Activated CD8-positive, alpha-beta memory T cell treated with anti-CD3 and anti-CD28 coated beads, Interleukin-2, amount 50 U/mL, for 4 hours (primary cell): ENCODE results near the gene LCE1C.

ENCODE experiments used
- DNase-seq: peaks from one replicate; pipeline ENCODE4 v3.0.0-alpha.2; 2020

LCE1C gene, protein sequence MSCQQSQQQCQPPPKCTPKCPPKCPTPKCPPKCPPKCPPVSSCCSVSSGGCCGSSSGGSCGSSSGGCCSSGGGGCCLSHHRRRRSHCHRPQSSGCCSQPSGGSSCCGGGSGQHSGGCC

DNA sequence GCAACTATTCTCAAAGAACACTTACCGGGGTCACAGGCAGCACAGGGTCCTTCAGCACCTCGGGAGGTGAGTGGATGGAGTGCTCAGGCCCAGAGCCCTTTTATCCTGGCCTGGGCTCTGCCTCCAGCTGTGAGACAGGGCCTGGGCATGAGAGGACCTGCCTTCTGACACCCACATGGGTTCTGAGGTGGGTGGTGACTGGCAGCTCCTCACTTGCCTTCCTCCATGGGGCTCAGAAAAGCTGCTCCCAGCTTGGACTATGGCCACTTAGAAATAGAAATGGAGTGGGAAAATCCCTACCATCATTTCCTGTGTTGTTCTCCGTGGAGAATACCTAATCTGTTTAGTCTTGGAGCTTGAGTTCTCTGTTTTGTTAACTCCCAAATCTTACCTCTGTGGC, at the start of gene LCE1C:
Gene LCE1C, minus strand, starts transcription at position 76 of the 400 bp plus-strand sequence. CDS start 1,173 bp downstream, outside the sequence.
- no peak for DNase-seq

- no peak for DNase-seq
Observed at GRCh38 chr1:152855661-152856060, 49.2 kb upstream of the LCE1C start.

DNA sequence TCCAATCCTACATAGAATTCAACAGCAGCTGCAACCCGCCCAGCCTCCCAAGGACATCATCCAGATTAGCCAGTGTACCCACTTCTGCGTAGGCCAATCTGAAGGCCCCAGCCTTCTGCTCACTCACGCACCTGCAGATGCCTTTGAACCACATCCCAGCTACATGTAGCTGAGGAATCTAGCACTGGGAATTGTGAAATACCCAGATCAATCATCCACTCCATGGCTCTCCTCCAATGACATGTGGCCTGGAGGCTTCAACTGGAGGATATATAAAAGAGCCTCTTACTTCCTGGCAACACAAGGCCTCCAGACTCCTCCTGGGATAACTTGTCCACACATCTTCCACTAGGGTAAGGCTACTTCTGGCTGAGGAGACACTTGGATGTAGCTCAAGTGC, 36.1 kb upstream of the LCE1C start, which contains the start of gene LCE6A:
Gene LCE6A, plus strand, starts transcription at position 301 of the 400 bp plus-strand sequence. CDS start 665 bp downstream, outside the sequence.
- no peak for DNase-seq

- no peak for DNase-seq
Observed at GRCh38 chr1:152836870-152837269, 30.4 kb upstream of the LCE1C start.

GRCh38 chr1:152827173-152827572, 20.7 kb upstream of the LCE1C start, which contains the start of gene LCE1A:
Gene LCE1A, plus strand, starts transcription at chr1:152827473. Its CDS starts 0 bp downstream, at chr1:152827473.
- no peak for DNase-seq

DNA sequence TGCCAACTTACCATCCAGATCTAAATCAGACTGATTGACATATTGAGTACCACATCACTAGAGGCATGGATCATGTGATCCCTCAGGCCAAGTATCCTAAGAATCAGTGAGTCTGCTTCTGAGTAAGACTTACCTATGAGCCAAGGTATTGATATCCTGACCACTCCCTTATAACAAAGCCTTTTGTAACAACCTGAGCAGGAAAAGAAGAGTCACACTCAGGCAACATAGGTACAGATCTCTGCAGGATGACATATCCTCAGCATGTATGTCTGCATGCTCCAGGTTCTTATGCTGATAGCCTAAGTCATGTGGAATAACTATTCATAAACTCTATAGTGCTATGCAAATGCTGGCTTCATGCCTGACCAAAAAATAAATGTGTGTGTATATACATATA, 18.5 kb upstream of the LCE1C start:
- no peak for DNase-seq

DNA sequence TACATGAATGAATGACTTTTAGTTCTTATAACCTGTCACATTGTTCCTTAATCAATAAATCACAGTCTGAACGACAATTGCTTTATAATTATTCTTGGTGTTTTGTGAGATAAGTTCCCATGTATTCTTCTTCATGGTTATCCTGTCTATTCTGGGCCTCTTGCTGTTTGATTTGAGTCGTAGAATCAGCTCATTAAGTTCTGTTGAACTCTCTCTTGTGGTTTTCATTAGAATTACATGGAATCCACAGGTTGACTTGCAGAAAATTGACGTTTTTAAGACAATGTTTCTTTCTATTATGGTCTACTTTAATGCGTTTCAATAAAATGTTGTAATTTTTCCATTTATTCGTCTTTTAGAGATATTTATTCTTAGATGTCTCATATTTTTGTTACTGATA, 16.8 kb upstream of the LCE1C start:
- no peak for DNase-seq

DNA sequence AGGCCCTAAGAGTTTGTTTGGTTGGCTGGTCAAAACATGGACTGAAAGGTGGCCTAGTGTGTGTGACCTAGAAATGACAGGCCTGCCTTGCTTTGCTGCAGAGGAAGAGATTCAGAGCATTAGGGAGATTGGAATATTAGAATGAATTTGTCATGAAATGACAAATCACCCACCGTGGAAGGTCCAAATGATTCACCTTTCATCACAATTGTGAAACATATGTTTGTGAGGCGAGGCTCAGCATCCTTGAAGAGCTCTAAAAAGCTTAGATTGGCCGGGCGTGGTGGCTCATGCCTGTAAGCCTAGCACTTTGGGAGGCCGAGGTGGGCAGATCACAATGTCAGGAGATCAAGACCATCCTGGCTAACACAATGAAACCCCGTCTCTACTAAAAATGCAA, 10.9 kb upstream of the LCE1C start:
- DNase-seq, result no peak

GRCh38 chr1:152811671-152812070, 5.2 kb upstream of the LCE1C start, which contains the start of gene LCE1B:
Gene LCE1B, plus strand, starts transcription at chr1:152811971. Its CDS starts 476 bp downstream, at chr1:152812447.
- no peak for DNase-seq

DNA sequence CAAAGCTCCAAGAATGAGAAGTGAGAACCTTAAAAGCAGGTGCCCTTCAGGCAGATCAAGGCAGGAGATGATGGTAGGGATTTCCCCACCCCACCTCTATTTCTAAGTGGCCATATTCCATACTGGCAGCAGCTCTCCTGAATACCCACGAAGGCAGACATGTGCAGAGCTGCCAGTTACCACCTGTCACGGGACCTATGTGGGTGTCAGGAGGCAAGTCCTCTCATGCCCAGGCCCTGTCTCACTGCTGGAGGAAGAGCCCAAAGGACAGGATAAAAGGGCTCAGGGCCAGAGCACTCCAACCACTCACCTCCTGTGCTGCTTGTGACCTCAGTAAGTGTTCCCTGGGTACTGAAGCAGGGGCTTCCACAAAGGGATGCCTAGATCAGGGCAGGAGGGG, 4.6 kb upstream of the LCE1C start:
- DNase-seq, result no peak

DNA sequence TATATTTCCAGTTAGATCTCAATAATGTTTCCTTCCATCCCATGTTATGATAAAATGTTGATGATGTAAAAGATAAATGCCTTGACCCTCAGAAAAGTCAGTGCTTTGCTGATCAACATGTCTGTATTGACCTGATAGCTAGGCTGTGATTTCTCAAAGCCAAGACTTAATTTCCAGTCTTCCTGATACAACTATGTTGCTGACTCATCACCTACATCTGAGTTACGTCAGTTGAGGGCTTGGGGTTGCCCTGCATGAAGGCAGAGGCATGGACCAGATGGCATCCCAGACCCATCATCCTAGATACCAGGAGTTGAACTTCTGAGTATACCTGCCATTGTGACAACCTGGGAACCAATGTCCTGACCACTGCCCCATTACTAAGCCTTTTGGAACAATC, 5.1 kb downstream of the LCE1C start:
- no peak for DNase-seq

- no peak for DNase-seq
Observed at GRCh38 chr1:152796421-152796820, 10.0 kb downstream of the LCE1C start, which contains the start of gene LCE1D. Gene LCE1D, plus strand, starts transcription at chr1:152796721. Its CDS starts 1,074 bp downstream, at chr1:152797795.

- no peak for DNase-seq
Observed at GRCh38 chr1:152795686-152796085, 10.8 kb downstream of the LCE1C start.

GRCh38 chr1:152786077-152786476, 20.4 kb downstream of the LCE1C start, which contains the start of gene LCE1E:
Gene LCE1E, plus strand, starts transcription at chr1:152786257. Its CDS starts 1,043 bp downstream, at chr1:152787300.
- DNase-seq, result no peak

- DNase-seq, result no peak
Observed at GRCh38 chr1:152783095-152783494, 23.4 kb downstream of the LCE1C start.

GRCh38 chr1:152777510-152778137, 28.8 kb downstream of the LCE1C start:
- DNase-seq, result no peak

- no peak for DNase-seq
Observed at GRCh38 chr1:152776361-152776760, 30.1 kb downstream of the LCE1C start.

- DNase-seq, result no peak
Observed at GRCh38 chr1:152774875-152775274, 31.6 kb downstream of the LCE1C start, which contains the start of gene LCE1F. Gene LCE1F, plus strand, starts transcription at chr1:152775140. Its CDS starts 1,232 bp downstream, at chr1:152776372.

GRCh38 chr1:152770411-152770810, 36.0 kb downstream of the LCE1C start:
- no peak for DNase-seq

DNA sequence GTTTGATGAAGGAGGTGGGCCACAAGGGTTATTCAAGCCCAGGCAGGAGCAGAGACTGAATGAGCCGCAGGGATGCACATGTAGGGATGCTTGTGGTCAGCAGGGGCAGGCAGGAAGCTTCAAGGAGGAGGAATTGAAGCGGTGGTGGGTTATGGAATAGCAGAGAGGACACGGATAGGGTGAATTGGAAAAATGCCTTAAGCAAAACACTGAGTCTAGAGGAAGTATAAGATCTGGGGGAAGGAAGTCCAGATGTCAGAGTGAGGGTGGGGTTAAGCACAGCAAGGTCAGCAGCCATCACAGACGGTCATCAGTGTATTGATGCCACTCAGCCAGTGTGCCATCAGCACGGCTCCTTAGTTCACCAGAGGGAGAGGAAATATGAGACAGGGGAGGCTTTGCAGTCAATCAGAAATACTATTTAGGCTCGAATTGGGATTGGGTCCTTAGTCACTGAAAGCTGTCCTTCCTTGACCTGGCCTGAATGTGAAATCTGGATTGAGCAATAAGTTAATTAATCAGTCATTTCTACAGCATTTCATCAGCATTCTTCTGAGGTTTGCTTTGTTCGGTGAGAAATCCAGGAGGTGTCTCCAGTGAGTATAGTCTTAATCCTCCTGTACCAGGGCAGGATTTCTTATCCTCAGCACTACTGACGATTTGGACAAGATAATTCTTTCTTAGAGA, 37.5 kb downstream of the LCE1C start:
- no peak for DNase-seq

- DNase-seq, result no peak
Observed at GRCh38 chr1:152761609-152762213, 44.7 kb downstream of the LCE1C start.

DNA sequence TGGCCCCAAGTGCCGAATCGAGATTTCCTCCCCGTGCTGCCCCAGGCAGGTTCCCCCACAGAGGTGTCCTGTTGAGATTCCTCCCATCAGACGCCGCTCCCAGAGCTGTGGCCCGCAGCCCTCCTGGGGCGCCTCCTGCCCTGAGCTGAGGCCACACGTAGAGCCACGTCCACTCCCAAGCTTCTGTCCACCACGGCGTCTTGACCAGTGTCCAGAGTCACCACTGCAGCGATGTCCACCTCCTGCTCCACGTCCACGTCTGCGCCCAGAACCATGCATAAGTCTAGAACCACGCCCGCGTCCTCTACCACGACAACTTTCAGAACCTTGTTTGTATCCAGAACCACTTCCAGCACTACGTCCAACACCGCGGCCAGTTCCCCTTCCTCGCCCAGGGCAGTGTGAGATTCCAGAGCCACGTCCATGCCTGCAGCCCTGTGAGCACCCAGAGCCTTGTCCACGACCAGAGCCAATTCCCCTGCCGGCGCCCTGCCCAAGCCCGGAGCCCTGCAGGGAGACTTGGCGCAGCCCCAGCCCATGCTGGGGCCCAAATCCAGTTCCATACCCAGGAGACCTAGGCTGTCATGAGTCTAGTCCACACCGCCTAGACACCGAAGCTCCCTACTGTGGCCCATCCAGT, 45.8 kb downstream of the LCE1C start:
- no peak for DNase-seq
